Iris pigment epithelial cell (primary cell): ENCODE measurements around the gene SEMA4B.

Experiments
- DNase-seq: peaks from one replicate; pipeline ENCODE4 v3.0.0-alpha.2; 2011; ENCODE audit warnings: low read depth

The SEMA4B gene

GRCh38 chr15:90207252-90207651 lies 6.1 kb downstream of the SEMA4B start:
- DNase-seq = no peak

DNA sequence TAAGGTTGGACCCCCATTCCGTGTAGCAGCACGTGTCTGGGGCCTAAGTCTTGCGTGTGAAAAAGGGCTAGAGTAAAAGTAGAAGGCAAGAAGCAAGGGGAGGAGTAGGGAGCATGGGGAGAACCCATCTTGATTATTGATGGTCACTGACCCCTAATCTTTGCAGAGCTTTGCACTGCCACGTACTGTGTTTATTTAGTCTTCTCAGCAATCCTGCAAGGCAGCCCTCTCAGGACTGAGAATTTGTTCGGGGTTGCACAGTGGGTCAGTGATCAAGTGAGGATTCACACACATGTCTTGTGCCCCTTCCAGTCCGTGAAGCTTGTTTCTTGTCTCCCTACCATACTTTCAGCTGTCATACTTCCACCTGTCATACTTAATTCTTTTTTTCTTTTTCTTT lies 7.2 kb downstream of the SEMA4B start:
- DNase-seq = no peak

- no peak for DNase-seq
Measured at GRCh38 chr15:90209591-90209990, 8.5 kb downstream of the SEMA4B start.

GRCh38 chr15:90210593-90210992 lies 9.5 kb downstream of the SEMA4B start:
- DNase-seq = no peak

DNA sequence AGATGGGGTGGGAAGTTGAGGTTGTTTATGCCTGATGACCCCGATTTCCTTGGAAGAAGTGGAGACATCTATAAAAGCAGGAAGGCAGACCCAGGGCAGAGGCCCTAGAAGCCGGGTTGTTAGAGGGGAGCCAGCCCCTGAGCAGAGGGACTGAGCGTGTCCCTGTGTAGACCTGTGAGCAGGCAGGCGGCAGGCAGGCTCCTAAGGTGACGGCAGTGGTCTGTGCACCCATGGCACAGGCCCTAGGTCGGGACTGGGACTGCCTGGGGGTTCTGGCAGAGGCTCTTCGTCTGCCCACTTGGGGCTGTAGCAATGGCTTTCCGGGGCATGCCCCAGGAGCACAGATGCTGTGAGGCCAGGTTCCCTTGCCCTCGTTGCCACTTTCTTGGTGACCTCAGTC lies 9.9 kb downstream of the SEMA4B start:
- DNase-seq = no peak

DNA sequence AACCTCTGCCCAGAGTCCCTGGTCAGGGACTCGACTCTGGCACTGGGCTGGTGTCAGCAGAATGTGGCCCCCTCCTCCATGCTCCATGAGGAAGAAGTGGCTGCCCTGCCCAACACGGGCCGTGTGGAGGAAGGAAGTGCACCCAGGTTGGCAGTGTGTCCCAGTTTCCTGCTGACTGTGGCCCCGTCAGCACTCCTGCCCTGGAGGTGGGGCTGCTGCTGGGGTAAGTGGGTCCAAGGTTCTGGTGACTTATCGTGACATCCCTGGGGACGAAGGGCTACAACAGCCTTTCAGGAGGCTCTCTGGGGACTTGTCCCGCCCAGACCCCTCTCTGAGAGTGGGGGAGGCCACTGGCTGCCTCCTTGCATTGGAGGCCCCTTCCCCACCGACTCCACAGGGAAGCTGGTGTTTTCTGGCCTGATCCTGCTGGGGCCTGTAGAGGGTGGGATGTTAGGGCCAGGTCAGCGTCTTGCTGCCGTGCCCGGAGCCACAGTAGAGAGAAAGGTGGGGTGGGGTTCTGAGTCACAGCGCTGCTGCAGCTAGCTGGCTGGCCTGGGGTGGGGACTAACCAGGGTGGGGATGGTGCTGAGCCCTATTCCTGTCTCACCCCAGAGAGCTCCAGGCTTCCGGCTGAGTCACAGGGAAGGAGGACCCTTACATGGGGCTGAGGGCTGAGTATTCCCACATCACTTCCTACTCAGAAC lies 10.5 kb downstream of the SEMA4B start:
- DNase-seq = peak; percentile 36

- no peak for DNase-seq
Measured at GRCh38 chr15:90212221-90213098, 11.3 kb downstream of the SEMA4B start.

GRCh38 chr15:90213122-90213817 lies 12.1 kb downstream of the SEMA4B start:
- DNase-seq = no peak

GRCh38 chr15:90213818-90214204 lies 12.7 kb downstream of the SEMA4B start:
- DNase-seq = no peak

DNA sequence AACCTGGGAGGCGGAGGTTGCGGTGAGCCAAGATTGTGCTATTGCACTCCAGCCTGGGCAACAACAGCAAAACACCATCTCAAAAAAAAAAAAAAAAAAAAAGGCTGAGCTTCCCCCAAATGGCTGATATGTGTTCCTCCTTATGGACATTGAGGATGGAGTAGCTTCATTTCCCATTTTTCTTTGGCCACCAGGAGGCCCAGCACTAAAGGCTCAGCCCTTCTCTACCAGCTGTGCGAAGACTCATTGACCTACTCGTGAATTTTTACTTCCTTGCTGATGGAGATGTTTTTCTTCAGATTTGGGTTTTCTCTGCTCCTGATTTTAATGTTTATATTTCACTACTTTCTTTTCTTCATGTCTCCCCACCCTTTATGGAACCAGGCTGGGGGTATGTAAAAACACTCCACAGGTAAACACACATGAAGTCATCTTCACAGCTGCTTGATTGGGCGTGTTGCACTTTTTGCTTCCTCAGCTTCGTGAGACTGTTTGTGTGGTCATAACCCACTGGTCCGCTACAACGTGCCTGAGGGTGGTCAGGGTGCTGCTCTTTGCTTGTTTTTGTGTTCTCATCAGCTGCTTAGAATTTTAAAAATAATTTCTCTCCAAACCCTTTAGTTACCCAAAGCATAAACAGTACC lies 13.5 kb downstream of the SEMA4B start:
- no peak for DNase-seq

DNA sequence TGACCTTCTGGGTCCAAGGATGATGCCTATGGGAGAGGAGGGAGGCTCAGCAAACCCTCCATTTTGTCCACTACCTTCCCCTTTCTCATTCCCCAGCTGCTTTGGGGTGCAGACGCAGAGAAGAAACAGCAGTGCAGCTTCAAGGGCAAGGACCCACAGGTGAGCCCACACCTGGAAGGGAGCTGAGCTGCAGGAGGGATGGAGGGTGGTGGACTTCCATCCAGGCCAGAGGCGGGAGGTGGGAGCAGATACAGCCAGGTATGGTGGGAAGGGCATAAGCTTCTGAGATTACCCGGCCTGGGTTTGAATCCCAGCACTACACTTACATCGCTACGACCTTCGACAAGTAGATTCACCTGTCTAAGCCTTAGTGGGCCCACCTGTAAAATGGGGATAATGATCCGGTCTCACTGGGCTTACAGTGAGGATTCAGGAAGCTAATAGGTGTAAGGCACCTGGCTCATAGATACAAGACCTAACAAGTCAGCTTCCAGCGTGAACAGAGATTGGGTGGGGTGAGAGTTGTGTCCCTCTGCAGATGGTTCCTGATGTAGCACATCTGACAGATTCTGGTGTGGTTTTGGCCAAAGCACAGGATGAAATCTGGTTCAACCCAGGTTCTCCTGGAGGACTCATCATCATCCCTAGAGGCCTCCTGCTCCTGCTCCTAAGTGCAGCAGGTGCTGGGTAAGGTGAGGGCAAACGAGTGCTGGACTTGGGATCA lies 16.7 kb downstream of the SEMA4B start:
- no peak for DNase-seq

DNA sequence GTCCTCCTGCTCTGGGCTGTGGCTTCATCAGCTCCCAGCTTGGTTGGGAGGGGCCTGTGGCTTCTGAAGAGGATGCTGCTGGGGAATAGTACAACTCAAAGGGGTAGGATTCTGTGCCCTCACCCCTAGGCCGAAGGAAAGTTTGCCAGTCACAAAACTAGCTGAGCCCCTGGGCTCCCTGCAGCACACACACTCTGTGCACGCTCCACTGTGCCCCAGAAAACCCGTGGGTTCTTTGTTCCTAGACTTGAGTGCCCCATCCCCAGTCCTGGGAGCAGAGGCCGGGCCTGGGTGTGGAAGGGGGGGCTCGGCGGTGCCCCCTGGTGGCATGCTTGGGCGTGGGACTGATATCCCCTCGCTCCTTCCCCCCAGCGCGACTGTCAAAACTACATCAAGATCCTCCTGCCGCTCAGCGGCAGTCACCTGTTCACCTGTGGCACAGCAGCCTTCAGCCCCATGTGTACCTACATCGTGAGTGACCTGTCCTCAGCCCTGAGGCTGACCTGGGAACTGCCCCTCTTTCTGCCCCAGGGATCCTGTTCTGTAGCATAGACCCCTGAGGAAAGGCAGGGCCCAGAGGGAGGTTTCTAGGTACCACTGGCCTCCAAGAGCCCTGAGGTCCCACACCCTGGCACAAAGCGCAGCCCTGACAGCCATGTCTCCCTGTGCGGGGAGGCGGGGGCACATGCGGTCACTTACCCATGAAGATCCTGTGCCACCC lies 18.5 kb downstream of the SEMA4B start:
- no peak for DNase-seq

- peak; percentile 73 for DNase-seq
Measured at GRCh38 chr15:90221246-90221900, 20.2 kb downstream of the SEMA4B start.

GRCh38 chr15:90222547-90222946 lies 21.4 kb downstream of the SEMA4B start:
- DNase-seq = no peak

- no peak for DNase-seq
Measured at GRCh38 chr15:90223441-90224165, 22.5 kb downstream of the SEMA4B start.

GRCh38 chr15:90225047-90225446 lies 23.9 kb downstream of the SEMA4B start:
- DNase-seq = no peak

DNA sequence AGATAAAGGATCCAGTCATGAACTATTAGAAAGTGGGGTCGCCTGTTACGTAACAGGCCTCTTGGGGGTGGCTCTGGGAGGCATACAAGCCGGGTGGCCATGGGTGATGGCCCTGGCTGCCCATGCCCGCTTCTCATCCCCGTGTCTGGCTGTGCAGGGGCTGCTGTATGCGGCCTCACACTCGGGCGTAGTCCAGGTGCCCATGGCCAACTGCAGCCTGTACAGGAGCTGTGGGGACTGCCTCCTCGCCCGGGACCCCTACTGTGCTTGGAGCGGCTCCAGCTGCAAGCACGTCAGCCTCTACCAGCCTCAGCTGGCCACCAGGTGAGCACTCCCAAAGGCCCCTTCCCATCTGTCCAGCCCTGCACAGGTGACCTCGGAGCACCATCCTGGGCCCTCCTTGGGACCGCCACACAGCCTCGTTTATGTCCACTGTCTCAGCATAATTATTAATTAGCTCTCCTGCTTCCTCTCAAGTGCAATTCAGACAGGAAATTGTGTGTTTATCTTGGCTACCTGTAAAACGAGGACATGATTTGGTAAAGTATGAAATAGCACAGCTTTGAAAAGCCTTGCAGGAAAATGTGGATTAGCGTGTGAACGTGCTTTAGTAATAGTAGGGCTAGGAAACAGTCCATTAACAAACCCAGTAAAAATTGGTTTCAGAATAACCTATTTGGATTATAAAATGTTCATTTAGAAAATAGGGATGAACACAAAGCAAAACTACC lies 24.5 kb downstream of the SEMA4B start:
- DNase-seq = no peak

GRCh38 chr15:90227336-90227735 lies 26.2 kb downstream of the SEMA4B start:
- DNase-seq = no peak
